ENCODE data around the gene HSPG2. TPM values are rescaled to one million over a fixed set of nuclear protein-coding genes. Genes with fewer than 3 reads are reported as not detected.

Gene HSPG2
- total RNA-seq, 1 donor from 2014 or later, result 28.7 TPM

DNA sequence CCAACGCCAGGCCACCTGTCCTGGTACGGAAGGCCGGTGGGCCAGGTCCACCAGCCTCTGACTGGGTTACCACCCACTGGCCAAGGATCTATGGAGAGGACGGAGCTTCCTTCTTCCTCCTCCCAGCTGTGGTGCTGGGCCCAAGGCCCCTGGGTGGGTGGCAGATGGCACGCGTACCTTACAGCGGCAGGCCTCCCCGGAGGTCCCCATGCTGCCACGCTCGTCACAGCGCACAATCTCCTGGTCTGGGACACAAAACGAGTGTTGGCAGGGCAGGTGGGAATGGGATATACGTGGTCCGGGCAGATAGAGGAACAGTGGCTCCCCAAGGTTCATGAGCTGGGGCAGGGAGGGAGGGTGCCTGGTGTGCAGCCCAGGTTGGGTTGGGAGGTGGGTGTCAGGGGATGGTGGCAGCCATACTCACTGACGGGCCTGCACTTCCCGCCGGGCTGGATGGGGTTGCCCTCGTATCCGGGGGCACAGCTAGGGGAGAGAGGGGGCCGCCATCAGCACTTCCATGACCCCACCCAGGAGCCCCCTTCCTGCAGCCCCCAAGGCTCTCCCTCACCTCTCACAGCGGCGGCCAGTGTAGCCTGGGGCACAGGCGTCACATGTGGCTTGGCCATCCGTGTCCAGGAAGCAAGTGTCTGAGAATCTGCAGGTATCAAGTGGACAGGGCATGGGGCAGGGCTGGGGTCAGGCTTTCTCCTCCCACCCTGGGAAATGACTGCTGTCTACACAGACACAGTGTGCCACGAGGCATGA lies 58.9 kb downstream of the HSPG2 start:
- H3K4me3 ChIP-seq (ENCODE audit: low read depth, low read length), result no peak overlapping the region
- FAIRE-seq (no peak), DNase-seq (ENCODE audit: low read depth) (no peak)
- TF ChIP-seq, protein P1, sequence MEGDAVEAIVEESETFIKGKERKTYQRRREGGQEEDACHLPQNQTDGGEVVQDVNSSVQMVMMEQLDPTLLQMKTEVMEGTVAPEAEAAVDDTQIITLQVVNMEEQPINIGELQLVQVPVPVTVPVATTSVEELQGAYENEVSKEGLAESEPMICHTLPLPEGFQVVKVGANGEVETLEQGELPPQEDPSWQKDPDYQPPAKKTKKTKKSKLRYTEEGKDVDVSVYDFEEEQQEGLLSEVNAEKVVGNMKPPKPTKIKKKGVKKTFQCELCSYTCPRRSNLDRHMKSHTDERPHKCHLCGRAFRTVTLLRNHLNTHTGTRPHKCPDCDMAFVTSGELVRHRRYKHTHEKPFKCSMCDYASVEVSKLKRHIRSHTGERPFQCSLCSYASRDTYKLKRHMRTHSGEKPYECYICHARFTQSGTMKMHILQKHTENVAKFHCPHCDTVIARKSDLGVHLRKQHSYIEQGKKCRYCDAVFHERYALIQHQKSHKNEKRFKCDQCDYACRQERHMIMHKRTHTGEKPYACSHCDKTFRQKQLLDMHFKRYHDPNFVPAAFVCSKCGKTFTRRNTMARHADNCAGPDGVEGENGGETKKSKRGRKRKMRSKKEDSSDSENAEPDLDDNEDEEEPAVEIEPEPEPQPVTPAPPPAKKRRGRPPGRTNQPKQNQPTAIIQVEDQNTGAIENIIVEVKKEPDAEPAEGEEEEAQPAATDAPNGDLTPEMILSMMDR (IDR thresholded peaks at IDR 0.05; ENCODE audit: insufficient read depth, low read length, severe bottlenecking), result no peak
- no peaks in the 10 kb centered on the region for H3K27me3 ChIP-seq (ENCODE audit: control insufficient read depth, insufficient read depth, low read length)
- peaks cover 61% of the 10 kb centered on the region for H3K36me3 ChIP-seq (ENCODE audit: control insufficient read depth, insufficient read depth, low read length)

DNA sequence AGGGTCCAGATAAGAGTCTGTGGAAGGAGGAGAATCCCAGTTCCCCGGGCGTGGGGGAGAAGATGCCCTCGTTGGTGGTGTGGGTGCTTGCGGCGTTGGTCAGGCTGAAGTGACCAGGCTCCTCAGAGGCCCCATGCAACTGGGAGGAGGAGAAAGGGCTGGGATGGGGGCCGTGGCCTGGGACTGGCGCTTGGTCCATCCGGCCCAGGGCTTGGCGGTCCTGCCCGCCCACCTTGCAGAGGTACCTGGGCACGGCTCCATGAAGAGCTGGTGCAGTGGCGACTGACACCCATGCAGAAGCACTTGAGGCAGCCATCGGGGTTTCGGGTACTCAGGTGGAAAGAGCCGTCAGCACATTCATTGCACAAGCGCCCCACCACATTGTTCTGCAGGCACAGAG lies 60.8 kb downstream of the HSPG2 start:
- Histone ChIP-seq H3K27me3 (ENCODE audit: control insufficient read depth, insufficient read depth, low read length) (no peaks in the 10 kb centered on the region), H3K36me3 (ENCODE audit: control insufficient read depth, insufficient read depth, low read length) (peaks cover 69% of the 10 kb centered on the region), H3K4me3 (ENCODE audit: low read depth, low read length) (no peak overlapping the region)
- TF ChIP-seq, protein P1 (IDR thresholded peaks at IDR 0.05; ENCODE audit: insufficient read depth, low read length, severe bottlenecking), result no peak
- FAIRE-seq, result peak; percentile 23
- DNase-seq (ENCODE audit: low read depth), result no peak

DNA sequence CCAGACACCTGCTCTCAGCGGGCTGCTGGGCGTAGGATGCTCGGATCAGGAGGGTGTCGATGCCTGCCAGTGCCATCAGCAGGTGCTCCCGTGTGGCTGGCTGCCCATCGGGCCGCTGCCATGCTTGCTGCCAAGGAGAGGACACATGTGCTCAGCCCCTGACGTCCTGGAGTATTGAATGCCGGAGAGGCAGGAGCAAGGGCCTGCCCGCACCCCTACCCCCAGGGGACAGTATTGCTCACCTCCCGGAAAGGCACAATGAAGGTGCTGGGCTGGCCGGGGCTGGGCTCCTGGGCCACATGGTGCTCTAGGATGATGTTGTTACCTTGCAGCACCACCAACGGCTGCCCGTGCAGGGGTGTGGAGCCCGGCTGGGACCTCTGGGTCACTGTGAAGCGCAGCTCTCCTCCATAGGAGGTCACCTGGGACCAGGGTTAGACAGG lies 61.5 kb downstream of the HSPG2 start:
- FAIRE-seq, result no peak
- Histone ChIP-seq H3K4me3 (ENCODE audit: low read depth, low read length) (no peak overlapping the region), H3K36me3 (ENCODE audit: control insufficient read depth, insufficient read depth, low read length) (peaks cover 64% of the 10 kb centered on the region), H3K27me3 (ENCODE audit: control insufficient read depth, insufficient read depth, low read length) (no peaks in the 10 kb centered on the region)
- TF ChIP-seq, protein P1 (IDR thresholded peaks at IDR 0.05; ENCODE audit: insufficient read depth, low read length, severe bottlenecking), result no peak
- DNase-seq (ENCODE audit: low read depth), result no peak

DNA sequence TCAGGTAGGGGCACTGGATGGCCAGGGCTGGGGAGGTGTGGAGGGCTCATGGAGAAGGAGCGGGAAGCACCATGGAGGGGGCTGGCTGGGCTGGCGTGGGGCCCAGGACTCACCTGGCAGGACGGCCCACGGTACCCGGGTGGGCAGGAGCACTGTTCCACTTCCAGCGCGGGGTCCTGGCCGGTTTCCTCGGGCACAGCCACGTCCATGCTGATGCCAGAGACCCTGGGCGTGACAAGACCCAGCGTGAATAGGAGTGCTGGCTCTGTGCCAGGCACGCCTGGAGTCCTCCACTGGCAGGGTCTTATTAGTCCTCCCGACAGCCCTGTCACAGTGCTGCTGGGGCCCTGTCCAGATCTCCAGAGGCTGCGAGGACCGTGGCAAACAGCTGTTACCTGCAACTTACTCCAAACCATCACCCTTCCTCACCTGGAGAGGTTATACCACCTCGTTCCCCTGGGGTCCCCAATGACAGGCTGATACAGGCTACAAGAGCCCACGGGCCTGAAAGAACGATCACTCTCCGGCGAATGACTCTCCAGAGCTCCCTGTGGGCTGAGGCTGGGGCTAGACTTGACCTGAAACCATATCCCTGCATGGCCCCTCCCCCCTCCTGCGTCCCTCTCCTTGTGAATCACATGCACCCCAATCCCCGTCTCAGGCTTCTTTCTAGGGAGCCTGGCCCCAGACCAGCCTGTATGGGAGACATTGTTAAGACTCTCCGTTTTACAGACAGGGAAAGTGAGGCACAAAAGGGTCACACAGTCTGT lies 62.1 kb downstream of the HSPG2 start:
- no peaks in the 10 kb centered on the region for H3K27me3 ChIP-seq (ENCODE audit: control insufficient read depth, insufficient read depth, low read length)
- DNase-seq (ENCODE audit: low read depth), result no peak
- no peak for FAIRE-seq
- TF ChIP-seq, protein P1 (IDR thresholded peaks at IDR 0.05; ENCODE audit: insufficient read depth, low read length, severe bottlenecking), result no peak
- H3K36me3 ChIP-seq (ENCODE audit: control insufficient read depth, insufficient read depth, low read length), result peaks cover 62% of the 10 kb centered on the region
- no peak overlapping the region for H3K4me3 ChIP-seq (ENCODE audit: low read depth, low read length)

DNA sequence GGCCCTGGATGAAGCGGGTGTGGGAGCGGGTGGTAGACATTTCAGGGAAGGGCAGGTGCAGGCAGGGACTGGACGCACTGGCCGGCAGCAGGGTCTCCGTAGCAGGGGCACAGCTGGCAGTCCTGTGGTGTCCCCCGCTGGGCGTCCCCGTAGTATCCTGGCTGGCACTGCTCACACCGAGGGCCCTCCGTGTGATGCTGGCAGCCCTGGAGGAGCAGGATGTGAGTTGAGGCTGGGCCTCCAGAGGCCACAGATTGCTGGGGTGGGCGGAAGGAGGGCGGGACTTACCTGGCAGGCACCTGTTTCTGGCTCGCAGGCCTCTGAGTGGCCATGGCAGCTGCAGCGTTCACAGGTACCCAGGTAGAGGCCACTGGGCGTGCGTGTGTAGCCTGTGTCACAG lies 62.8 kb downstream of the HSPG2 start:
- Histone ChIP-seq H3K36me3 (ENCODE audit: control insufficient read depth, insufficient read depth, low read length) (peaks cover 64% of the 10 kb centered on the region), H3K27me3 (ENCODE audit: control insufficient read depth, insufficient read depth, low read length) (no peaks in the 10 kb centered on the region), H3K4me3 (ENCODE audit: low read depth, low read length) (no peak overlapping the region)
- no peak for DNase-seq (ENCODE audit: low read depth)
- no peak for FAIRE-seq
- TF ChIP-seq, protein P1 (IDR thresholded peaks at IDR 0.05; ENCODE audit: insufficient read depth, low read length, severe bottlenecking), result no peak

All from bronchial epithelial cell (primary cell).